Stimulated activated CD4-positive, alpha-beta T cell treated with anti-CD3 and anti-CD28 coated beads, Interleukin-4, amount 100 ng/mL, for 4 hours (primary cell): ENCODE measurements around the gene PHKA2.
"Not testable (repeated sequence)": the region's sequence is repeated elsewhere in the genome, so short reads cannot be mapped to it uniquely, and the experiment has no call there.

Experiments used
- DNase-seq, 2 experiments: peaks; one replicate each; pipeline ENCODE4 v3.0.0-alpha.2; 2020

The PHKA2 gene

GRCh38 chrX:18983666-18984380 is at the start of gene PHKA2:
Gene PHKA2, minus strand, starts transcription at chrX:18984114. Its CDS starts 182 bp downstream, at chrX:18983932.
- DNase-seq: peak in 1 of 2 experiments; percentile 1

- no peak for DNase-seq
Measured at GRCh38 chrX:19030805-19031204, 46.9 kb upstream of the PHKA2 start.

- no peak for DNase-seq
Measured at GRCh38 chrX:19028560-19028959, 44.6 kb upstream of the PHKA2 start.

GRCh38 chrX:19024366-19024765 is 40.5 kb upstream of the PHKA2 start:
- DNase-seq: no peak

- no peak for DNase-seq
Measured at GRCh38 chrX:19019996-19020395, 36.1 kb upstream of the PHKA2 start.

- no peak for DNase-seq
Measured at GRCh38 chrX:19017271-19017670, 33.4 kb upstream of the PHKA2 start.

- DNase-seq: not testable (repeated sequence)
Measured at GRCh38 chrX:19016614-19017013, 32.7 kb upstream of the PHKA2 start.

GRCh38 chrX:19007868-19008267 is 24.0 kb upstream of the PHKA2 start:
- no peak for DNase-seq

- DNase-seq: no peak
Measured at GRCh38 chrX:19007011-19007410, 23.1 kb upstream of the PHKA2 start.

GRCh38 chrX:19005909-19006308 is 22.0 kb upstream of the PHKA2 start:
- no peak for DNase-seq

- DNase-seq: no peak
Measured at GRCh38 chrX:19003756-19004155, 19.8 kb upstream of the PHKA2 start.

GRCh38 chrX:18998653-18999052 is 14.7 kb upstream of the PHKA2 start:
- no peak for DNase-seq

- no peak for DNase-seq
Measured at GRCh38 chrX:18997916-18998315, 14.0 kb upstream of the PHKA2 start.

- no peak for DNase-seq
Measured at GRCh38 chrX:18996536-18996935, 12.6 kb upstream of the PHKA2 start.

GRCh38 chrX:18995221-18995620 is 11.3 kb upstream of the PHKA2 start:
- DNase-seq: no peak

GRCh38 chrX:18994713-18995112 is 10.8 kb upstream of the PHKA2 start:
- DNase-seq: no peak

- no peak for DNase-seq
Measured at GRCh38 chrX:18992829-18993228, 8.9 kb upstream of the PHKA2 start.

GRCh38 chrX:18985186-18985435 is 1.2 kb upstream of the PHKA2 start:
- DNase-seq: no peak

GRCh38 chrX:18984381-18985185 is 669 bp upstream of the PHKA2 start:
- peak; percentile 81 to 82 for DNase-seq

- DNase-seq: no peak
Measured at GRCh38 chrX:18981124-18981807, 2.6 kb downstream of the PHKA2 start.

GRCh38 chrX:18980262-18980661 is 3.7 kb downstream of the PHKA2 start:
- not testable (repeated sequence) for DNase-seq

- no peak for DNase-seq
Measured at GRCh38 chrX:18974993-18975392, 8.9 kb downstream of the PHKA2 start.

- no peak for DNase-seq
Measured at GRCh38 chrX:18973527-18974192, 10.3 kb downstream of the PHKA2 start.
